HG03095 (cell line): ENCODE data around the gene ELF1.
"Not testable (repeated sequence)": the region's sequence is repeated elsewhere in the genome, so short reads cannot be mapped to it uniquely, and the experiment has no call there.

Experiments
- ATAC-seq: cut with Tn5 transposase; IDR thresholded peaks from one replicate; pipeline ENCODE4 v1.9.1; 2021; ENCODE audit warnings: moderate library complexity; ENCODE audit not compliant: unreplicated experiment

The ELF1 gene

GRCh38 chr13:40983259-40983658, 35.9 kb downstream of the ELF1 start:
- ATAC-seq, result no peak

GRCh38 chr13:40982772-40983171, 36.3 kb downstream of the ELF1 start:
- ATAC-seq, result peak; percentile 57

- no peak for ATAC-seq
Observed at GRCh38 chr13:40981949-40982348, 37.2 kb downstream of the ELF1 start.

GRCh38 chr13:40981361-40981760, 37.8 kb downstream of the ELF1 start:
- no peak for ATAC-seq

GRCh38 chr13:40980461-40980860, 38.7 kb downstream of the ELF1 start:
- ATAC-seq, result no peak

- no peak for ATAC-seq
Observed at GRCh38 chr13:40979232-40979631, 39.9 kb downstream of the ELF1 start.

- not testable (repeated sequence) for ATAC-seq
Observed at GRCh38 chr13:40978109-40978508, 41.0 kb downstream of the ELF1 start.

- ATAC-seq, result no peak
Observed at GRCh38 chr13:40975441-40975840, 43.7 kb downstream of the ELF1 start.

- peak; percentile 61 for ATAC-seq
Observed at GRCh38 chr13:40974460-40975407, 44.4 kb downstream of the ELF1 start.

GRCh38 chr13:40973409-40973808, 45.7 kb downstream of the ELF1 start:
- no peak for ATAC-seq

- no peak for ATAC-seq
Observed at GRCh38 chr13:40971321-40971720, 47.8 kb downstream of the ELF1 start.

GRCh38 chr13:40970803-40971202, 48.3 kb downstream of the ELF1 start:
- ATAC-seq, result no peak

- peak; percentile 55 for ATAC-seq
Observed at GRCh38 chr13:40969169-40969901, 49.8 kb downstream of the ELF1 start.

- ATAC-seq, result no peak
Observed at GRCh38 chr13:40968416-40969000, 50.6 kb downstream of the ELF1 start.

GRCh38 chr13:40966298-40966697, 52.8 kb downstream of the ELF1 start:
- no peak for ATAC-seq

- no peak for ATAC-seq
Observed at GRCh38 chr13:40963927-40964326, 55.2 kb downstream of the ELF1 start.

GRCh38 chr13:40961826-40962225, 57.3 kb downstream of the ELF1 start:
- no peak for ATAC-seq

GRCh38 chr13:40961214-40961613, 57.9 kb downstream of the ELF1 start:
- no peak for ATAC-seq

- no peak for ATAC-seq
Observed at GRCh38 chr13:40960716-40961115, 58.4 kb downstream of the ELF1 start.

- no peak for ATAC-seq
Observed at GRCh38 chr13:40958655-40959054, 60.5 kb downstream of the ELF1 start.

GRCh38 chr13:40946485-40946884, 72.6 kb downstream of the ELF1 start:
- no peak for ATAC-seq

- no peak for ATAC-seq
Observed at GRCh38 chr13:40943073-40943472, 76.0 kb downstream of the ELF1 start.
